Activated CD8-positive, alpha-beta memory T cell treated with anti-CD3 and anti-CD28 coated beads, Interleukin-2, amount 50 U/mL, for 4 hours (primary cell): Measurements from ENCODE around the gene GPR180.

Experiments
- DNase-seq: peaks from one replicate; pipeline ENCODE4 v3.0.0-alpha.2; 2020

Gene GPR180

DNA sequence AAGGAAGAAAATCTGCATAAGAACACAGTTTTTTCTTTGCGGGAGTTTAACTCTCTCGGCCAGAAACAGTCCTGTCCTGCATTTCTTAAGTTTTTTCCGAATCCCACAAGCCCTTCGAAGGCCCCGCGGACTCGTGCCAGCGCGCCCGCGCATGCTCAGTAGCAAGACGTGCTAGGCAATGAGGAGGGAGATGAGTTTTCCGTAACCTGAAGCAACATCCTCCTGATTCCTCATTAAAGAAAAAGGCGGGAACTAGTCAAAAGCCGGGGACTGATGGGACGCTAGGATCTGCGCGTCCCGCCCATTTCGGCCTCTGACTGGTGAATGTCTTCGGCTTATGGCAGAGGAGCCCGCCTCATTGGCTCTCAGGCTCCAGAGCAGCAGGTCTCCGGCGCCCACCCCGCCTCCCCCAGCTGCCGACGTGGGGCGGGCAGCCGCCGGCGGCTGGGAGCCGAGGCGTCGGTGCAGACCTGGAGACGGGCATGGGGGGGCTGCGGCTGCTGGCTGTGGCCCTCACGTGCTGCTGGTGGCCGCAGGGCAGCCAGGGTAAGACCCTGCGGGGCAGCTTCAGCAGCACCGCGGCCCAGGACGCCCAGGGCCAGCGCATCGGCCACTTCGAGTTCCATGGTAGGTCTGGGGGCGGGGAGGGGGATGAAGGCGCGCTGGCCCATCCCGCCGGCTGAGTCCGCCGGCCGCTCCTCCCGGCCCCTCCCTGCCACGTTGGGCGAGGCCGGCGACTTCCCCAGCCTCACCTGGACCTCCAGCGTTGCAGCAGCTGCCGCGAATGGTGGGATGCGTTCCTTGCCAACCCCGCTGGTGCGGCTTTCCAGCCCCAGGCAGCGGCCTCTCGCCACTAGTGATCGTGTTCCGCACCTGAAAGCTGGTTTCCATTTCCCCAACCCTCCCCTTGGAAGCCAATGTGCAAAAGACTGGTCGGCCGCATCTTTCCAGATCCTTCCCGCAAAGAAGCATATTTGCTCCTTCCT lies at the start of gene GPR180:
Gene GPR180, plus strand, starts transcription at position 412 of the 986 bp plus-strand sequence. Its CDS starts 71 bp downstream, at position 483.
- DNase-seq, result peak; percentile 88

DNA sequence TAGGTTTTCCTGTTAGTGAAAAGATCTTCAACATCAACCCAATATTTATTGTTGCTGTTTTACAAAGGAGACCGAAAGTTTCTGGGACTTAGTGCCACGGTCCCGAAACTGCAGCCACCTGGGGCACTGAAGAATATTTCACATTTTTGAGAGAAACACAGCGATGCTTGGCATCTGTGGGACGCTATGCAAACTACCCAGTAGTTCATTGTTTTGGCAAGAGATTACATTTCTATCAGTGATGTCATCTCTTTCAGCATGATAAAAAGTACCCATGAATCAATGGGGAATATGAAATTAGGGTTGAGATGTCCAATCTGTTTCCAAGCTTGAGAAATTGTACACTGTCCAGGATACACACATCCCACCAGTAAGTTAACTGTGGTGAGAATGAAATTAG lies 49.6 kb upstream of the GPR180 start:
- no peak for DNase-seq

DNA sequence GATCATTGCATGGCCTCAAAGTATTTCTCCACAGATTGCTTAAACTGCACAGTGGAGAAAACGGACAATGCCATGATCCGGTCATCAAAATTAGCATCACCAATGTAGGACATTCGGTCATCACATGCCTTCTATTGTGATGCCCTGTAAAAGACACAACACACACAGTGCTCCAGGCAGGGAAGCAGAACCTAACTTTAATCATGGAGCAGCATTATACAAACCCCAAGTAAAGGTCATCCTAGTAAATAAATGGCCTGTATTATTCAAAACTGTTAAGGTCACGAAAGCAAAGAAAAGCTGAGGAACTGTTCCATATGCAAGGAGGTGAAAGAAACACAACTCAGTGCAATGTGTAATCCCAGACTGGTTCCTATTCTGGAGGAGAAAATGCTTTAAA lies 47.9 kb upstream of the GPR180 start:
- DNase-seq, result no peak

DNA sequence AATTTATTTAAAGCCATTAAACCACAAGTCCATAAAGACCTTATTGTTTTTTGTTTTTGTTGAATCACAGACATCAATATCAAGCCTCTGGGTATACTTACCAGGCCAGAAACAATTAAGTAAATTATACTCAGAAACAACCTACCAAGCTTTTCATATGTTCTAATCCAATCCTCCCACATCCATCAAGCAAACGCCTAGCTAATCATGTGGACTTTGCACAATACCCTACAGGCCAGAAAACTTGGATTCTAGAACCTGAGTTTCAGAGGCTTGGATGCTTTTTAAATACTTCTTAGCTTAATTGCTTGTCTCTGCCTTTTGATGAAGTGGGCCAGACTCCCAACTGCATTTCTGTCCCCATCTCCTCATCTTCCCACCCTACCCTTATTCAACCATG lies 45.6 kb upstream of the GPR180 start:
- no peak for DNase-seq

DNA sequence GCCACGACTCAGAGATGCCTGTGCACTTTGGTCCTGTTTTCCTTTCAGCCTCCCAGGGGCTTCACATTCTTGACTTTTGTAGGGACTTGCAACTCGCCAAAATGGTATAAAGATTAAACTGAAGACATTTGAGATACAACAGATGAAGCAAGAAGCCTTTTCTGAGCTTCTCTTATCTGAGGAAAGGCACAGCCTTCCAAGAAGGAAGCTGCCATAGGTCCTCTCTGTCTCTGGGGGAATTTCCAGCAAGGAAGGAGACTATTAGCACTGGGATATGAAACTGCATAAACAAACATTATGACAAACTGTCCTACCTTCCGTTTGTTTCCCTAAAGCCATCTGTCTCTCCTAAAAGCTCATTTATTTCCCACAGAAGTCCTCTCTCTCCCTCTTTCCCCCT lies 45.0 kb upstream of the GPR180 start:
- no peak for DNase-seq

DNA sequence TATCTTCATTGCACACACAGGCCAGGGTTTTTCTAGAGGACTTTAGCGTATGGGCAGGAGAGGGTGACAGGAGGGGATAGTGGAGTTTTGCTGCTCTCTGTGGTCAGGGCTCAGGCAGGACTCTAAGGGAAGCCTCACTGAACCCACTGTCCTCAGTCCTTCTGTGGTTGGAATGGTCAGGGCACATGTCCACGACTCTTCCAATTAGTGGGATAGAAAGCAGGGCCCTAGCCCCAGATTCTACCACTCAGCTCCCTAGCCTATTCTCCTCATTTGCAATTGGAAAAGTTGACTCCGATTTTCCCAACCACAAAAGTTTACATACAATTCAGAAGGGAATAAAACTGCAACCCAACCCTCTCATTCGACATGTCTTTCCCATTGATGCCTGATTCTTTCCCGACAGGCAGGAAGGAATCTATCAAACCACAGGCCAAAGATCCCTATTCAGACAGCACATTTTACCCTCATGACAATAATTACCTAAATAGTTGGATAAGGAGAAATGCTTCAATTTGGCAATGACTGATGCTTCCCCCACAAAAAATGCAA lies 43.9 kb upstream of the GPR180 start:
- DNase-seq, result no peak

DNA sequence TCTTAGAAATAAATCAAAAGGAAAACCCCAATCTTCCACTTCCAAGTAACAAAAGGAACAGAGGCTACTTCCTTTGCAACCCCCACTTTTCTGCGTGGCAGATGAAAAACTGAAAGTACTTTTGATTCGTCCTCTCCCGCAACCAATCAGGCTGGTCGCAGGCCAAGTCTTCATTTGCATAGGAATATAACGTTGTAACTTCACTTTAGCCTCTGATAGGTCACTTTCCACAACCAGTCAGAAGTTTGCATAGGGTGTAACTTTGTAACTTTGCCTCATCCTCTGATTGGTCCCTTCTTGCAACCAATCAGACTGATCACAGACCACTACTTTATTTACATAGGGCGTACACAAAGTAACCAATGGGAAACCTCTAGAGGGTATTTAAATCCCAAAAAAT lies 42.9 kb upstream of the GPR180 start:
- DNase-seq, result no peak

DNA sequence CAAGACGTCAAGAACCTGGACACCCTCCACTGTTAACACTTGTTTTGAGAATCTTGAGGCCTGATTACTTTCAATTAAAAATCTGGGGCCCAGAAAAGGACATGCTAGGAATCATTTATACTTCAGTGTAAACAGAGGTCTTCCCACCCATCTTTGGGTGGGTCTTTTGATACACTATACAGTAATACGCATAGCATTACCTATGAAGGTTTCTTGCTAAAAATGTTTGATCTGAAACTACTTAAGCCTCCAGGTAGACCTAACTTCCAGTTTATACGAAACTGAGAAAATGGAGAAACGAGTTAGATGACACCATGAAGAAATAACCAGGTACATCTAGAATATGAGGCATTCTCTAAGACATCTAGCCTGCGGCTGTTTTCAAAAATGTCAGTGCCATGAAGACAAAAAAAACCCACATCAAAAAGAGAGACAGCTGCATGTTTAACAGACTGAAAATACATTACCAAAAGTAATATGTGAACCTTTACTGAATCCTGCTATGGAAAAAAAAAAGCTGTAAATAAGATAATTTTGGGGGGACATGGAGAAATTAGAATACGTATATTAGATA lies 42.3 kb upstream of the GPR180 start:
- DNase-seq, result no peak

DNA sequence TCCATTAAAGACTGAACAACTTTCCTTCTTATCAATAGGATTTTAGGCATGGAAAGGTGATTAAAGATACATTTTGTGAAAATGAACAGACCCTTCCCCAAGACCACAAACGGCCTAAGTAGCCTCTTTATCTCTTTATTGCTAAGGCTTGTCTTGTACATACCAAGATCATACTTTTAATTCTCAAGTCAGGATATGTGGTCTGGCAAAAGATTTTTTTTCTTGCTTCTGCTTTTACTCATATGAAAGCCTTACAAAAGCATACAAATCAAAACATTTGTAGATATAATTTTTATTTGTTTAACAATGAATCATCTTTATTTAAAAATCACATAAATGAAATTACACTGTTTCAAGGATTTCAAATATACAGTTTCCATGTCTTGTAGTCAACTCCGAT lies 41.5 kb upstream of the GPR180 start:
- no peak for DNase-seq

DNA sequence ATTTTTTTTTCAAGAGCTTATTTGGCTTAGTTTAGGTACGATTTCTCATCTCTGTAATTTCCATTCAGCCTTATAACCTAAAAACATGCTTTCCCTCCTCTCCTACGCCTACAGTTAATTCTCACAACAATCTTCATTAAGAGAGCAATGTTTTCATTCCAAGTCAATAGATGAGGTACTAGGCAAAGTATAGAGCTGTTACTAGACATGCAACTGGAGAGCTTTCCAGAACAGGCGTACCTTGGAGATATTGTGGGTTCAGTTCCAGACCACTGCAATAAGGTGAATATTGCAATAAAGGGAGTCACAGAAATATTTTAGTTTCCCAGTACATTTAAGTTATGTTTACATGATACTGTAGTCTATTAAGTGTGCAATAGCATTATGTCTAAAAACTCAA lies 40.5 kb upstream of the GPR180 start:
- no peak for DNase-seq

DNA sequence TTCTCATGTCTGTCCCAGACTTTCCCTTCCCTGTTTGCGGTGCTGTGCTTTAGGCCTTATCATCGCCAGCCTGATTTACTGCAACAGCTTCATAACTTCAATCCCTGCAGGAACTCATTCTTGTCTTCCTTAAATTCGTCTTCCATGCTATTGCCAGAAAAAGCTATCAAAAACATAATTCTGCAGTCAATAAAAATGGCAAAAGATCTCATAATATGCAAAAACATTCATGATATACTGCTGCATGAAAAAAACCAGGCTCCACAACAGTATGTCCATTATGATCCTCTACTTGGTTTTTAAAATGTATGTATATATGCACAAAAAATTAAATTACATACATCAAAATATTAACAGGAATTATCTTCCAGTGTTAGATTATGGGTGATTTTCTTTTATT lies 34.1 kb upstream of the GPR180 start:
- no peak for DNase-seq

DNA sequence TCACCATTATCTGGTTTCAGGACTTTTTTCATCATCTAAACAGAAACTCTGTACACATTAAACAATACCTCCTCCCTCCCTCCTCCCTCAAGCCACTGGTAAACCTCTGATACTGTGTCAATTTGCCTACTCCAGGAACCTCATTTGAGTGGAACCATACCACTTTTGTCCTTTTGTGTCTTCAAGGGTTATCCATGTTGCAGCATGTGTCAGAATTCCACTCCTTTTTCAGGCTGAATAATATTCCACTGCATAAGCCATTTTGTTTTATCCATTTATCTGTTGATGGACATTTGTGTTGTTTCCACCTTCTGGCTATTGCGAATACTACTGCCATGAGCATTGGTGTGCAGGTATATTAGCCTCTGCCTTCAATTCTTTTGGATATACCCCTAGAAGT lies 33.2 kb upstream of the GPR180 start:
- no peak for DNase-seq

DNA sequence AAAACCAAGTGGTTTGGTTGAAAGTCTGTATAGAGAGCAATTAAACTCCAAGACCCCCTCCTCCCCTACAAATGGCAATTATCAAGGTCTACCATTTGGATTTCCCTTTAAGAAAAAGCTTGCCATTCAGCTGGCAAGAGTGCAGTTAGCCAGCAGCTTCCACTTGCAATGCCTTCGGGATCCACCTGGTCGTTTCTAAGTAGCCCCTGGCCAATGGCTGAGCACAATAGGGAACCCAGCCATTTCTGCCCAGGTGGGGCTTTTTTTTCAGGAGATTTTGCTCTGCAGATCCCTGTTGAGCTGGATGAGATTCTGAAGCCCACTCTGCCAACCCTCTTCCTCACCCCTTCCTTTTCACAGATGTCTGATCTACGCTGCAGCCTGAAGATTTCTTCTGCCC lies 32.0 kb upstream of the GPR180 start:
- DNase-seq, result no peak

DNA sequence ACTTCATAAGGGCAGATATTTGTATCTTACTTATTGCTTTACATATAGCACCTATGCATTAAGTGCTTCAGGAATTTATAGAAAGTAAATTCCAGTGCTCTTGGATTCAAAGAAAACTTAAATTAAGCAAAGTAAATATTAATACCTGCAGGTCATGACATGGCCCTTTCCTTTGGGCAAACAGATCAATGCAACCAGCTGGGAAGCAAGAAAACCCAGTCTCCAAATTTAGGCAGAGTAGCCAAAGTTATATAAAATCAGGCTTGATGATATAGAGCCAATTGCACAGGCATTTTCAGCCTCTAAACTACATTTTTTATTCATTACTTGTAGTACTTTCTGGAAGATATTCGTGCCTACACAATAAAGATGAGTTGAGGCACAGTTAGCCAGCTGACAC lies 22.6 kb upstream of the GPR180 start:
- no peak for DNase-seq

DNA sequence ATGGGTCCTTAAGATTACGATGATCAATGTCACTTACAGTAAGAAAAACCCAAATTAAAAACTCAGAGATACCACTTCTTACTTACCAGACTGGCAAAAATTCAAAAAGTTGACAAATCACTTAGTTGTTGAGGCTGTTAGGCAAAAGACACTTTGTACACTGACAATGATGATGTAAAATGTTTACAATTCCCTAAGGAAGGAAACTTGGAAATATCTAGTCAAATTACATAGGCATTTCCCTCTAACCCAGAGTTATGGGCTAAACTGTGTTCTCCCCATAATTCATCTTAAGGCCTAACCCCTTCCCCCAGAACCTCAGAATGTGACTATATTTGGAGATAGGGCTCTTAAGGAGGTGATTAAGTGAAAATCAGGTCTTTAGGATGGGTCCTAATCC lies 17.7 kb upstream of the GPR180 start:
- DNase-seq, result no peak

DNA sequence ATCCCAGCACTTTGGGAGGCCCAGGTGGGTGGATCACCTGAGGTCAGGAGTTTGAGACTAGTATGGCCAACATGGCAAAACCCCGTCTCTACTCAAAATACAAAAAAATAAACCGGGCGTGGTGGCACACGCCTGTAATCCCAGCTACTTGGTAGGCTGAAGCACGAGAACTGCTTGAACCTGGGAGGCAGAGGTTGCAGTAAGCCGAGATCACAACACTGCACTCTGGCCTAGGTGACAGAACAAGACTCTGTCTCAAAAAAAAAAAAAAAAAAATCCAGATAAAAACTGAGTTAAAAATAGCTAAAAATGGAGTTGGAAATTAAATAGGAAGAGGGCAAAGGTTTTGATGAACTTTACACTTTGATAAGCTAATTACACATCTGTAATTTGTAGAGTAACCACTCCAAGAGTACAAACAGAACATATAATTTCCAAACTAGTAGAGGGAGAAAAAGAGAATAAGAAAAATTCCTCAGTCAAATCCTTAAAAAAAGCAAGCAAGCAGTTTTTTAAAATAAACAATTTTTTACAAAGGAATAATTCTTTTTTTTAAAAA lies 16.0 kb upstream of the GPR180 start:
- no peak for DNase-seq

DNA sequence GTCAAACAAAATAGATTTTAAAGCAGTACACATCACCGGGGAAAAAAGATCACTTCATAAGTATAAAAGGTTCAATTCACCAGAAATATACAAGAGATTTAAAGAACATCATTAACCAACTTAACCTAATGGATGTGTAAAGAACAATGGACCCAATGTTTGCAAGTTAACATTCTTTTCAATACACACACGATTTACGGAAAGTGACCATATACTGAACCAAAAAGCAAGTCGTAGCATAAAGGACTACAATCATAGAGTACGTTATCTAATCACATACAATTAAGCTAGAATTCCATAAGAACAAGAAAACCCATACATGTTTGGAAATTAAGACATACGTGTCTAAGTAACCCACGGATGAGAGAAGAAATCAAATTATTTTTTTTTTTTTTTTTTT lies 15.3 kb upstream of the GPR180 start:
- no peak for DNase-seq

DNA sequence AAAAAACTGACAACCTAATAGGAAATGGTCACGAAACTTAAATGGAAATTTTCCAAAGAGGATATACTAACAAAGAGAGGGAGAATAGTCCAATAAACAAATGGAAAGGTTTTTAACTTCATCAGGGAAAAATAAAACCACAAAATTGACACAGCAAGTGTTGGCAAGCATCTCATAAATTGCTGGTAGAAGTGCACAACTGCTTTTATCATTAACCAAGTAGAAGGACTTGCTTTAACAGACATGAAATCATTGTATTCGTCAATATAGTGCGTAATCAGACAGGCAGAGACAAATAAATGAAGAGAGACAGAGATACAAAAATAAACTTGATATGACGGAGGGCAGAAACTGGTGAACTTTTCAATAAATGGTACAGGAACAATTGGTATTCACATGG lies 13.1 kb upstream of the GPR180 start:
- DNase-seq, result no peak

DNA sequence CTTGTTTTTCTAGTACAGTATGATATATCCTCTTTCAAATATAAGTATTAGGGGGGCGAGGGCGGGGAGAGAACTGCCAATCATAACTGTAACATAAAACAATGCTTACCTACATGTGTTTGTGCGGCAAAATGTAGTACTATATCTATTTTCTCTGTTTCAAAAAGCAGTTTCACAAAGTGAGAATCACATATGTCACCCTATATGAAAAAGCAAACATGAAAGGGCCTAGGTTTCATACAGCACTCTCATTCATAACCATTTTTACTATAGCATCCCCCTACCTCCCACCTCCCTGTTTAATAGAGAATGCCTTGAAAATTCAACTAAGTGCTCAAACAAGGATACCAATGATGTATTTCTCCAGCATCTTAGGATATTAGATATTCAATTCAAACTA lies 10.9 kb upstream of the GPR180 start:
- DNase-seq, result no peak

DNA sequence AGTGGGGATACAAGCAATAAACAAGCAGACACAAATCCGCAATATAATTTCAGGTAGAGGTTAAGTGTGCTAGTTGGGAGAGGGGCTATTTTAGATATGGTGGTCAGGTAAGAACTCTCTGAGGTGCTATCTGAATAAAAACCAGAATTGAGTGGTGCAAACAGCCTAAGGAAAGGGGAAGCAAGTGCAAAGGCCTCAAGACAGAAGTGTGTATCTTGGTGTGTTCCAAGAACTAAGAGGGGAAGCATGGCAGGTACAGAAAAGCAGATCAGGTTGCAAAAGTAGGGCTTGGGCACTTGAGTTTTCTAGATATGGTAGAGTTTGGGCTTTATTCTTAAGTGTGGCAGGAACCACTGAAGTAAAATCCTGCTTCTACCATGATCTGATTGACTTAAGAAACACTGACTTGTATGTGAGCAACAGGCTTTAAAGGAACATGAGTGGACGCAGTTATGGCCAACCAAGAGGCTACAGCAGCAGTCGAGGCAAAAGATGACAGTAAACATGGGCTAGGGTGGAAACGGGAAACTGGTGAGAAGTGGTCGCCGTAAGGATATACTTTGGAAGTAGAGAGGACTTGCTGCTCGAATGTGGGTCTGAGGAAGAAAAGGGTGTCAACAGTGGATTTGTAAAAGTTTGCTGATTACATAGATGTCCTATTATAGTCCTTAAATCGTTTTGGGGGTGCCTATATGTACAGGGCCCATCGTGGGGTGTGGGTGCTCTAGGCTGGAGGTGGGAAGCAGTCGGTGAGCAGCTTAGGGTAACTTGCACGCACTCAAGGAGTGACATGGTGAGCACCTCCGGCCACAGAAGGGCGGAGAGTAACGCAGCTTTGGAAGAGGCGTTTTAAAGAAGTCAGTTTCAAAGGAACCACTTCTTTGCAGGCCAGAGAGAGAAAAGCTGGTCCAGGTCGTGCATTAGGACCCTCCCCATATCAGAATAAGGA lies 6.4 kb upstream of the GPR180 start:
- peak; percentile 26 for DNase-seq

DNA sequence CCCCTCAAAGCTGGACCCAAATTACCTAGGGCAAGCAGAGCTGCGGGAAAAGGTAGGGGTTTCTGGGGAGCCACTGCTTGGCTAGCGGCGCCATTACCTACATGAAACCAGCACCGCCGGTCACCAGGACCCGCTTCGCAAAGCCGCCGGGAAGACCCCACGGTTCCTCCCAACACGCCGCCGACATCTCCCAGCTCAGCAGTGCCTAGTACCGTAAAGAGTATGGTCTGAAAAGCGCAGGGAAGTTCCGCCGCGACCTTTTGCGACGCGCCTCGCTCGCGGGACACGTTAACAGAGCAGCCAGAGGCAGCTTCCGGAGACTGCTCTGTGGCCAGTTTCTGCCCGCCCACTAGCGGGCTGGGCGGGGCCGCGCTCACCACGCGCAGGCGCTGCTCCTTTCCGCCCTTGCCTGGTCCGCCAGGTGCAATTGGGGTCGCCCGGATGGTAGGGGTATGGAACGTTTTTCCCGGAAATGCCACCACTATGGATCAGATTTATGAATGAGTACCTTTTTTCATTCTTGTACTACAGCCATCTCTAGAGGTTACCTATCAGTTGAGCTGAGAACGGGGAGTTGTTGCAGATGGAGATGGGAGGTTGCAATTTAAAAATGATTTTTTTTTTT lies 5.6 kb upstream of the GPR180 start, which contains the start of gene TGDS:
Gene TGDS, minus strand, starts transcription at position 203 of the 625 bp plus-strand sequence. Its CDS starts 16 bp downstream, at position 187.
- peak; percentile 85 for DNase-seq

DNA sequence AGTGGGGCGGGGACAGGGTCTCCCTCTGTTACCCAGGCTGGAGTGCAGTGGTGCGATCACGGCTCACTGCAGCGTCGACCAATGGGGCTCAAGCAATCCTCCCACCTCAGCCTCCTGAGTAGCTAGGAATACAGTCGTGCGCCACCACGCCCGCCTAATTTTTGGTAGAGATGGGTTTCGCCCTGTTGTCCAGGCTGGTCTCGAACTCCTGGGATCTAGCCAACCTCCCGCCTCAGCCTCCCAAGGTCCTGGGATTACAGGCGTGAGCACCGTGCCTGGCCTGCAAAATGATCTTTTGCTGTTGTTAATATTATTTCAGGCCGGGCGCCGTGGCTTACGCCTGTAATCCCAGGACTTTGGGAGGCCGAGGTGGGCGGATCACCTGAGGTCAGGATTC lies 5.1 kb upstream of the GPR180 start:
- DNase-seq, result no peak
